ENCODE results near the gene ATF3.
A peak's percentile ranks its signal among the peaks of the same experiment; 100 is the strongest.

ATF3 gene

DNA sequence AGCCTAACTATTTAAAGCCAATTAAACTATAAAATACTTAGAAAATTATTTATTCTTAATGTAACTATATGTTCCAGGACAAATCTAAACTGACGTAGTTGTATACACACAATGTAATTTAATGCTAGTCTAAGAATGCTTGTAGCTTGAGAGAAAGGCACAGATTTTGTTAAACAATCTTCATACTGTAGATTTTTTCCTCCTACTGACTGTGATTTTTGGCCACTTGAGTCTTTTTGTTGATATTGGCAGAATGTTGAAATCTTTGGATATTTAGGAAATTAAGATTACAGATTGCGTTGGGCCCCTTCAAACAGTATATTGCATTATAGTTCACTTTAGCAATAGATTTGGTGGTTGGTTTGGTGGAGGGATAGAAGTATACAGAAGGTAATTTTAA, 40.5 kb downstream of the ATF3 start (continued):
- TF ChIP-seq CSRNP3 (CRISPR knock-in tag; IDR thresholded peaks at IDR 0.05), result no peak

DNA sequence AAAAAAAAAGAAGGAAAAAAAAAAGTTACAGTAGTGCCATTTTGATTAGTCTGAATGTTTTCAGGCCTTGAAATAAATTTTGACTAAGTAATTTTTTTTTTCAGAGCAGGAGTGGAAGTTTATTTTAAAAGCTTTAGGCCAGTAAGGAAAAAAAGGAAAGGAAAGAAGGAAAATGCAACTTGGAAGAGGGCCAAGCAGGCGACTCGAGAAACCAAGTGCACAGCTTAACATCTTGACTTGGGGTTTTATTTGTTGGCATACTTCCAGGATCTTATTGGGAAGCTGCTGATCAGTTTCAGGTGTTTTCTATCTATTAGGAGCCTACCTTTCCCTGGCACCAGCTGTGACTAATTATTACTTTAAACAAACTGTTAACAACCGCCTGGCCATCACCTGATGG, 41.7 kb downstream of the ATF3 start:
- TF ChIP-seq BACH2 (CRISPR knock-in tag; IDR thresholded peaks at IDR 0.05; ENCODE audit: borderline replicate concordance) (no peak), ZC3H10 (CRISPR knock-in tag; IDR thresholded peaks at IDR 0.05) (no peak), ZNF8 (CRISPR knock-in tag; IDR thresholded peaks at IDR 0.05) (no peak), ZFP30 (CRISPR knock-in tag; IDR thresholded peaks at IDR 0.05) (no peak), GLIS3 (CRISPR knock-in tag; IDR thresholded peaks at IDR 0.05) (no peak), ZNF565 (CRISPR knock-in tag; conservative IDR thresholded peaks at IDR 0.05; ENCODE audit: low read depth) (no peak)
- ATAC-seq, result no peak

DNA sequence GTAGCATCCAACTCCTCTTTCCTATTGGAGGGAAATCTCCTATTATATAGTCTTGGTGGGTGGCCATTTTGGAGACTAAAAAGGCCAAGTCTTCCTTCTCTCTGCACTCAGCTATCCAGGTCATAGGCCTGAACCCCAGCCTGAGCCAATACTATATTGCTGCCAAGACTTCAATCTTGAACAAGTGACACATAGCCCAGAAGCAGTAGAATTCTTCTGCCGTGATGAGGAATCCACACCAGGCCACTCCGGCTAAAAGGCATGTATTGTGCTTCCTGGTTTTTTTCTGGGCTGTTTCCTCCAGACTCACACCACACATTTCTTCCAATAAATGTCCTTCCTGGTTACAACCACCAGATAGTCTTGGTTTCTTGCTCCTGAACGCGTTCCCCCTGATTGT, 43.0 kb downstream of the ATF3 start:
- peak; percentile 31; the same call in 2 of the 3 replicates for ATAC-seq
- TF ChIP-seq ZFP30 (CRISPR knock-in tag; IDR thresholded peaks at IDR 0.05) (no peak), ZNF8 (CRISPR knock-in tag; IDR thresholded peaks at IDR 0.05) (no peak), ZC3H10 (CRISPR knock-in tag; IDR thresholded peaks at IDR 0.05) (no peak), SNAI2 (CRISPR knock-in tag; IDR thresholded peaks at IDR 0.05) (no peak), BACH2 (CRISPR knock-in tag; IDR thresholded peaks at IDR 0.05; ENCODE audit: borderline replicate concordance) (no peak), ARNTL (CRISPR knock-in tag; IDR thresholded peaks at IDR 0.05; ENCODE audit: borderline replicate concordance, low read depth) (no peak), OSR1 (CRISPR knock-in tag; IDR thresholded peaks at IDR 0.05) (no peak)

- TF ChIP-seq BACH2 (CRISPR knock-in tag; IDR thresholded peaks at IDR 0.05; ENCODE audit: borderline replicate concordance) (no peak), TCF4 (CRISPR knock-in tag; IDR thresholded peaks at IDR 0.05; ENCODE audit: borderline replicate concordance) (no peak), CSRNP3 (CRISPR knock-in tag; IDR thresholded peaks at IDR 0.05) (no peak), ZNF8 (CRISPR knock-in tag; IDR thresholded peaks at IDR 0.05) (no peak), ZC3H10 (CRISPR knock-in tag; IDR thresholded peaks at IDR 0.05) (no peak), GLIS3 (CRISPR knock-in tag; IDR thresholded peaks at IDR 0.05) (no peak), ISL1 (CRISPR knock-in tag; IDR thresholded peaks at IDR 0.05) (no peak), ARNTL (CRISPR knock-in tag; IDR thresholded peaks at IDR 0.05; ENCODE audit: borderline replicate concordance, low read depth) (no peak), ZNF565 (CRISPR knock-in tag; conservative IDR thresholded peaks at IDR 0.05; ENCODE audit: low read depth) (no peak), CSDC2 (CRISPR knock-in tag; IDR thresholded peaks at IDR 0.05) (no peak), PPARA (CRISPR knock-in tag; IDR thresholded peaks at IDR 0.05; ENCODE audit: borderline replicate concordance) (no peak), RARB (CRISPR knock-in tag; IDR thresholded peaks at IDR 0.05) (no peak), POU6F1 (CRISPR knock-in tag; IDR thresholded peaks at IDR 0.05; ENCODE audit: borderline replicate concordance, low read depth) (no peak), ESRRG (CRISPR knock-in tag; IDR thresholded peaks at IDR 0.05) (no peak)
- TF ChIP-seq, protein P1, sequence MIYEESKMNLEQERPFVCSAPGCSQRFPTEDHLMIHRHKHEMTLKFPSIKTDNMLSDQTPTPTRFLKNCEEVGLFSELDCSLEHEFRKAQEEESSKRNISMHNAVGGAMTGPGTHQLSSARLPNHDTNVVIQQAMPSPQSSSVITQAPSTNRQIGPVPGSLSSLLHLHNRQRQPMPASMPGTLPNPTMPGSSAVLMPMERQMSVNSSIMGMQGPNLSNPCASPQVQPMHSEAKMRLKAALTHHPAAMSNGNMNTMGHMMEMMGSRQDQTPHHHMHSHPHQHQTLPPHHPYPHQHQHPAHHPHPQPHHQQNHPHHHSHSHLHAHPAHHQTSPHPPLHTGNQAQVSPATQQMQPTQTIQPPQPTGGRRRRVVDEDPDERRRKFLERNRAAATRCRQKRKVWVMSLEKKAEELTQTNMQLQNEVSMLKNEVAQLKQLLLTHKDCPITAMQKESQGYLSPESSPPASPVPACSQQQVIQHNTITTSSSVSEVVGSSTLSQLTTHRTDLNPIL (CRISPR knock-in tag; IDR thresholded peaks at IDR 0.05; ENCODE audit: low read depth), result no peak
- TF ChIP-seq, protein P2, sequence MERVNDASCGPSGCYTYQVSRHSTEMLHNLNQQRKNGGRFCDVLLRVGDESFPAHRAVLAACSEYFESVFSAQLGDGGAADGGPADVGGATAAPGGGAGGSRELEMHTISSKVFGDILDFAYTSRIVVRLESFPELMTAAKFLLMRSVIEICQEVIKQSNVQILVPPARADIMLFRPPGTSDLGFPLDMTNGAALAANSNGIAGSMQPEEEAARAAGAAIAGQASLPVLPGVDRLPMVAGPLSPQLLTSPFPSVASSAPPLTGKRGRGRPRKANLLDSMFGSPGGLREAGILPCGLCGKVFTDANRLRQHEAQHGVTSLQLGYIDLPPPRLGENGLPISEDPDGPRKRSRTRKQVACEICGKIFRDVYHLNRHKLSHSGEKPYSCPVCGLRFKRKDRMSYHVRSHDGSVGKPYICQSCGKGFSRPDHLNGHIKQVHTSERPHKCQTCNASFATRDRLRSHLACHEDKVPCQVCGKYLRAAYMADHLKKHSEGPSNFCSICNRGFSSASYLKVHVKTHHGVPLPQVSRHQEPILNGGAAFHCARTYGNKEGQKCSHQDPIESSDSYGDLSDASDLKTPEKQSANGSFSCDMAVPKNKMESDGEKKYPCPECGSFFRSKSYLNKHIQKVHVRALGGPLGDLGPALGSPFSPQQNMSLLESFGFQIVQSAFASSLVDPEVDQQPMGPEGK (CRISPR knock-in tag; IDR thresholded peaks at IDR 0.05; ENCODE audit: borderline replicate concordance), result no peak
- no peak for ATAC-seq
Measured at GRCh38 chr1:212651977-212652376, 43.4 kb downstream of the ATF3 start.

All from SK-N-SH treated with all-trans-retinoic acid at 6 μM for 48 hours (cell line).